SK-N-SH treated with all-trans-retinoic acid at 6 μM for 48 hours (cell line): ENCODE measurements around the gene GABARAPL1.

Experiments used
- ATAC-seq: fragments of 200-7000 bp; cut with Tn5 transposase; 3 replicates; pipeline ENCODE4 v1.9.1; 2020; ENCODE audit warnings: mild to moderate bottlenecking, moderate library complexity
- ARNTL ChIP-seq: fragments of 450-650 bp; formaldehyde crosslinking; IDR thresholded peaks from 2 replicates; pipeline ENCODE4 v1.5.0; 2020; ENCODE audit warnings: low read depth, mild to moderate bottlenecking, moderate library complexity, borderline replicate concordance
- BACH2 ChIP-seq: fragments of 250-450 bp; sonication (Bioruptor Pico); IDR thresholded peaks from 2 replicates; pipeline ENCODE4 v1.9.0; 2021; ENCODE audit warnings: mild to moderate bottlenecking, borderline replicate concordance
- CREB5 ChIP-seq: fragments of 250-450 bp; sonication (Bioruptor Pico); IDR thresholded peaks from 2 replicates; pipeline ENCODE4 v1.5.1; 2020; ENCODE audit warnings: low read depth, mild to moderate bottlenecking, moderate library complexity
- CSDC2 ChIP-seq: fragments of 250-450 bp; sonication (Bioruptor Pico); IDR thresholded peaks from 2 replicates; pipeline ENCODE4 v1.5.0; 2020; ENCODE audit warnings: mild to moderate bottlenecking, moderate library complexity
- CSRNP3 ChIP-seq: fragments of 250-450 bp; sonication (Bioruptor Pico); IDR thresholded peaks from 2 replicates; pipeline ENCODE4 v1.5.1; 2021; ENCODE audit warnings: mild to moderate bottlenecking, moderate library complexity
- ESRRG ChIP-seq: fragments of 250-450 bp; sonication (Bioruptor Pico); IDR thresholded peaks from 2 replicates; pipeline ENCODE4 v1.6.1; 2021; ENCODE audit warnings: mild to moderate bottlenecking
- ISL1 ChIP-seq: fragments of 250-450 bp; sonication (Bioruptor Pico); IDR thresholded peaks from 2 replicates; pipeline ENCODE4 v2.1.2; 2022; ENCODE audit warnings: mild to moderate bottlenecking, moderate library complexity
- PATZ1 ChIP-seq: fragments of 250-450 bp; sonication (Bioruptor Pico); IDR thresholded peaks from 2 replicates; pipeline ENCODE4 v1.8.0; 2020; ENCODE audit warnings: mild to moderate bottlenecking, moderate library complexity, borderline replicate concordance
- POU6F1 ChIP-seq: fragments of 250-450 bp; sonication (Bioruptor Pico); IDR thresholded peaks from 2 replicates; pipeline ENCODE4 v1.8.0; 2021; ENCODE audit warnings: low read depth, mild to moderate bottlenecking, moderate library complexity, borderline replicate concordance
- PPARA ChIP-seq: fragments of 250-450 bp; sonication (Bioruptor Pico); IDR thresholded peaks from 2 replicates; pipeline ENCODE4 v1.5.0; 2020; ENCODE audit warnings: mild to moderate bottlenecking, borderline replicate concordance
- RARB ChIP-seq: fragments of 250-450 bp; sonication (Bioruptor Pico); IDR thresholded peaks from 2 replicates; pipeline ENCODE4 v1.8.0; 2021; ENCODE audit warnings: mild to moderate bottlenecking, moderate library complexity
- SNAI2 ChIP-seq: fragments of 250-450 bp; sonication (Bioruptor Pico); IDR thresholded peaks from 2 replicates; pipeline ENCODE4 v1.5.0; 2020; ENCODE audit warnings: mild to moderate bottlenecking, moderate library complexity
- TCF4 ChIP-seq: fragments of 250-450 bp; sonication (Bioruptor Pico); IDR thresholded peaks from 2 replicates; pipeline ENCODE4 v1.8.0; 2021; ENCODE audit warnings: mild to moderate bottlenecking, moderate library complexity, borderline replicate concordance
- TOX ChIP-seq: fragments of 250-450 bp; sonication (Bioruptor Pico); IDR thresholded peaks from 2 replicates; pipeline ENCODE4 v1.8.0; 2021; ENCODE audit warnings: mild to moderate bottlenecking, moderate library complexity, borderline replicate concordance
- TSHZ2 ChIP-seq: fragments of 250-450 bp; sonication (Bioruptor Pico); IDR thresholded peaks from 2 replicates; pipeline ENCODE4 v1.5.0; 2020; ENCODE audit warnings: mild to moderate bottlenecking, moderate library complexity
- ZC3H10 ChIP-seq: fragments of 250-450 bp; sonication (Bioruptor Pico); IDR thresholded peaks from 2 replicates; pipeline ENCODE4 v1.5.1; 2021; ENCODE audit warnings: mild to moderate bottlenecking, moderate library complexity
- ZFP3 ChIP-seq: fragments of 250-450 bp; sonication (Bioruptor Pico); IDR thresholded peaks from 2 replicates; pipeline ENCODE4 v1.5.0; 2020; ENCODE audit warnings: mild to moderate bottlenecking, moderate library complexity
- ZFP30 ChIP-seq: fragments of 450-650 bp; formaldehyde crosslinking; IDR thresholded peaks from 2 replicates; pipeline ENCODE4 v1.5.0; 2022; ENCODE audit warnings: mild to moderate bottlenecking, moderate library complexity
- ZNF565 ChIP-seq: fragments of 450-650 bp; formaldehyde crosslinking; conservative IDR thresholded peaks from 2 replicates; pipeline ENCODE4 v1.5.0; 2020; ENCODE audit warnings: low read depth, mild to moderate bottlenecking, moderate library complexity
- ZNF70 ChIP-seq: fragments of 450-650 bp; formaldehyde crosslinking; IDR thresholded peaks from 2 replicates; pipeline ENCODE4 v1.5.0; 2020; ENCODE audit warnings: mild to moderate bottlenecking, moderate library complexity
- ZNF8 ChIP-seq: fragments of 450-650 bp; formaldehyde crosslinking; IDR thresholded peaks from 2 replicates; pipeline ENCODE4 v1.5.0; 2020; ENCODE audit warnings: mild to moderate bottlenecking, moderate library complexity

GABARAPL1 gene

GRCh38 chr12:10167599-10167998 lies 45.1 kb upstream of the GABARAPL1 start (continued):
- TF ChIP-seq CSRNP3 (no peak), ESRRG (CRISPR knock-in tag) (no peak)

GRCh38 chr12:10169104-10169503 lies 43.6 kb upstream of the GABARAPL1 start:
- no peak for ATAC-seq
- no peak for TF ChIP-seq CSDC2 (CRISPR knock-in tag)
- no peak for TF ChIP-seq BACH2 (CRISPR knock-in tag)
- no peak for TF ChIP-seq RARB (CRISPR knock-in tag)
- no peak for TF ChIP-seq ZC3H10 (CRISPR knock-in tag)
- TF ChIP-seq PATZ1 (CRISPR knock-in tag), result no peak
- no peak for TF ChIP-seq ESRRG (CRISPR knock-in tag)
- no peak for TF ChIP-seq TSHZ2
- no peak for TF ChIP-seq ZFP3 (CRISPR knock-in tag)
- TF ChIP-seq ZFP30, result no peak
- TF ChIP-seq ZNF70 (CRISPR knock-in tag), result no peak
- no peak for TF ChIP-seq TOX (CRISPR knock-in tag)
- no peak for TF ChIP-seq SNAI2 (CRISPR knock-in tag)
- TF ChIP-seq CSRNP3, result no peak
- no peak for TF ChIP-seq ZNF565 (CRISPR knock-in tag)
- no peak for TF ChIP-seq ARNTL
- no peak for TF ChIP-seq ISL1 (CRISPR knock-in tag)
- no peak for TF ChIP-seq ZNF8 (CRISPR knock-in tag)
- TF ChIP-seq POU6F1 (CRISPR knock-in tag), result no peak

GRCh38 chr12:10170216-10170615 lies 42.5 kb upstream of the GABARAPL1 start:
- ATAC-seq, result no peak
- TF ChIP-seq BACH2 (CRISPR knock-in tag), result no peak
- TF ChIP-seq PPARA (CRISPR knock-in tag), result no peak
- TF ChIP-seq ZC3H10 (CRISPR knock-in tag), result no peak
- TF ChIP-seq CSRNP3, result no peak
- no peak for TF ChIP-seq POU6F1 (CRISPR knock-in tag)
- TF ChIP-seq ZNF565 (CRISPR knock-in tag), result no peak
- no peak for TF ChIP-seq ZNF70 (CRISPR knock-in tag)
- no peak for TF ChIP-seq ESRRG (CRISPR knock-in tag)
- TF ChIP-seq CREB5 (CRISPR knock-in tag), result no peak
- no peak for TF ChIP-seq ZNF8 (CRISPR knock-in tag)
- no peak for TF ChIP-seq TCF4 (CRISPR knock-in tag)
- no peak for TF ChIP-seq RARB (CRISPR knock-in tag)
- TF ChIP-seq TOX (CRISPR knock-in tag), result no peak
- no peak for TF ChIP-seq ARNTL
